Panc1 (cell line): ENCODE results near the gene LRGUK.

Source experiments
- POLR2AphosphoS5 ChIP-seq: IDR thresholded peaks from 2 replicates; pipeline ENCODE4 v1.6.1; 2012; ENCODE audit warnings: mild to moderate bottlenecking, low read depth, low read length, moderate library complexity
- SIN3A ChIP-seq: IDR thresholded peaks from 2 replicates; pipeline ENCODE4 v1.6.1; 2012; ENCODE audit warnings: low read depth, mild to moderate bottlenecking, low read length, moderate library complexity, borderline replicate concordance; ENCODE audit not compliant: insufficient read depth
- TCF7L2 ChIP-seq: IDR thresholded peaks from 2 replicates; pipeline ENCODE4 v1.6.1; 2011; ENCODE audit warnings: mild to moderate bottlenecking, low read depth, low read length, inconsistent platforms
- TF ChIP-seq, protein P1 (sequence below): fragments of 450-650 bp; IDR thresholded peaks from 2 replicates; pipeline ENCODE4 v1.5.1; 2017; ENCODE audit warnings: mild to moderate bottlenecking
- TF ChIP-seq, protein P2 (sequence below), 2 experiments: IDR thresholded peaks; 2 replicates each; pipeline ENCODE4 v1.6.1; 2011 to 2012; ENCODE audit warnings: low read depth in 2 of 2, control low read depth in 1 of 2, low read length in 1 of 2, mild to moderate bottlenecking in 1 of 2, moderate library complexity in 1 of 2; ENCODE audit not compliant: insufficient read depth in 1 of 2

DNA sequence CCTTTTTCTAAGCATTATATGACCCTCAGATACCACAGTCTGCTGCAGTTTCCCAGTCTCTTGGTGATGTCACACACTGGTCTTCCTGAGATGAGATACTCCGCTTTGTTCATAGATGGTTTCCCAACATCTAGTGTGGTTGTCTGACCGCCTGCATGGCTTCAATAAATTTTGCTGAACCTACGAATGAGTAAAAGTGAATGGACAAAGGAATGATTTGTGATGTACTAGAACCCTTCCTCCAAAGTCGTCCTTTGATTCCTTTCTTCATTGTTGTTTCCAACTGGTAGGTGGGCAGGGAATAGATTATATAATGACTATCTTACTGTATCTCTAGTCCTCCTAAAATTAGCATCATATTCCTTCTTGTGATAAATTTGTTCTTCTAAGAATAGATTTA, 107.1 kb downstream of the LRGUK start:
- TF ChIP-seq, protein P1, sequence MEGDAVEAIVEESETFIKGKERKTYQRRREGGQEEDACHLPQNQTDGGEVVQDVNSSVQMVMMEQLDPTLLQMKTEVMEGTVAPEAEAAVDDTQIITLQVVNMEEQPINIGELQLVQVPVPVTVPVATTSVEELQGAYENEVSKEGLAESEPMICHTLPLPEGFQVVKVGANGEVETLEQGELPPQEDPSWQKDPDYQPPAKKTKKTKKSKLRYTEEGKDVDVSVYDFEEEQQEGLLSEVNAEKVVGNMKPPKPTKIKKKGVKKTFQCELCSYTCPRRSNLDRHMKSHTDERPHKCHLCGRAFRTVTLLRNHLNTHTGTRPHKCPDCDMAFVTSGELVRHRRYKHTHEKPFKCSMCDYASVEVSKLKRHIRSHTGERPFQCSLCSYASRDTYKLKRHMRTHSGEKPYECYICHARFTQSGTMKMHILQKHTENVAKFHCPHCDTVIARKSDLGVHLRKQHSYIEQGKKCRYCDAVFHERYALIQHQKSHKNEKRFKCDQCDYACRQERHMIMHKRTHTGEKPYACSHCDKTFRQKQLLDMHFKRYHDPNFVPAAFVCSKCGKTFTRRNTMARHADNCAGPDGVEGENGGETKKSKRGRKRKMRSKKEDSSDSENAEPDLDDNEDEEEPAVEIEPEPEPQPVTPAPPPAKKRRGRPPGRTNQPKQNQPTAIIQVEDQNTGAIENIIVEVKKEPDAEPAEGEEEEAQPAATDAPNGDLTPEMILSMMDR: no peak
- no peak for TF ChIP-seq POLR2AphosphoS5
- no peak for TF ChIP-seq SIN3A
- TF ChIP-seq, protein P2, sequence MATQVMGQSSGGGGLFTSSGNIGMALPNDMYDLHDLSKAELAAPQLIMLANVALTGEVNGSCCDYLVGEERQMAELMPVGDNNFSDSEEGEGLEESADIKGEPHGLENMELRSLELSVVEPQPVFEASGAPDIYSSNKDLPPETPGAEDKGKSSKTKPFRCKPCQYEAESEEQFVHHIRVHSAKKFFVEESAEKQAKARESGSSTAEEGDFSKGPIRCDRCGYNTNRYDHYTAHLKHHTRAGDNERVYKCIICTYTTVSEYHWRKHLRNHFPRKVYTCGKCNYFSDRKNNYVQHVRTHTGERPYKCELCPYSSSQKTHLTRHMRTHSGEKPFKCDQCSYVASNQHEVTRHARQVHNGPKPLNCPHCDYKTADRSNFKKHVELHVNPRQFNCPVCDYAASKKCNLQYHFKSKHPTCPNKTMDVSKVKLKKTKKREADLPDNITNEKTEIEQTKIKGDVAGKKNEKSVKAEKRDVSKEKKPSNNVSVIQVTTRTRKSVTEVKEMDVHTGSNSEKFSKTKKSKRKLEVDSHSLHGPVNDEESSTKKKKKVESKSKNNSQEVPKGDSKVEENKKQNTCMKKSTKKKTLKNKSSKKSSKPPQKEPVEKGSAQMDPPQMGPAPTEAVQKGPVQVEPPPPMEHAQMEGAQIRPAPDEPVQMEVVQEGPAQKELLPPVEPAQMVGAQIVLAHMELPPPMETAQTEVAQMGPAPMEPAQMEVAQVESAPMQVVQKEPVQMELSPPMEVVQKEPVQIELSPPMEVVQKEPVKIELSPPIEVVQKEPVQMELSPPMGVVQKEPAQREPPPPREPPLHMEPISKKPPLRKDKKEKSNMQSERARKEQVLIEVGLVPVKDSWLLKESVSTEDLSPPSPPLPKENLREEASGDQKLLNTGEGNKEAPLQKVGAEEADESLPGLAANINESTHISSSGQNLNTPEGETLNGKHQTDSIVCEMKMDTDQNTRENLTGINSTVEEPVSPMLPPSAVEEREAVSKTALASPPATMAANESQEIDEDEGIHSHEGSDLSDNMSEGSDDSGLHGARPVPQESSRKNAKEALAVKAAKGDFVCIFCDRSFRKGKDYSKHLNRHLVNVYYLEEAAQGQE (IDR thresholded peaks at IDR 0.05; ENCODE audit: insufficient read depth in 1 of 2, low read depth in 2 of 2, low read length in 1 of 2): no peak
- no peak for TF ChIP-seq TCF7L2
